ENCODE measurements around the gene AFTPH.
"Not testable (repeated sequence)": the region's sequence is repeated elsewhere in the genome, so short reads cannot be mapped to it uniquely, and the experiment has no call there.

AFTPH gene

DNA sequence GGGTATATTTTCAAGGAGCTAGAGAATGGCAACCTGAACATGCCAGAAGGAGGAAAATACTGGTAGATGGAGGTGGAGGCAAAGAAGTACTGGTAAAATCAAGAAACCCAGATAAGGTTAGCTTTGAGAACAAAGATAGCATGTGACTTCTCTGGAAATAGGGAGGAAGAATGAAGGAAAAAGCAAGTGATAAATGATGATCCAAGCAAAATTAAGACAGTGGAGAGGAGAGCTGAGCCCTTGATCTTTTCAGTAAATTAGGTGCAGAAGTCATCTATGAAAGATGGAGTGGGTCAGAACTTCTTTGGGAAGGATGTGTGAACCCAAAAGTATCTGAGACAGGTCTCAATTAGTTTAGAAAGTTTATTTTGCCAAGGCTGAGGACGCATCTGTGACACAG is 25.7 kb upstream of the AFTPH start:
- DNase-seq: no peak

DNA sequence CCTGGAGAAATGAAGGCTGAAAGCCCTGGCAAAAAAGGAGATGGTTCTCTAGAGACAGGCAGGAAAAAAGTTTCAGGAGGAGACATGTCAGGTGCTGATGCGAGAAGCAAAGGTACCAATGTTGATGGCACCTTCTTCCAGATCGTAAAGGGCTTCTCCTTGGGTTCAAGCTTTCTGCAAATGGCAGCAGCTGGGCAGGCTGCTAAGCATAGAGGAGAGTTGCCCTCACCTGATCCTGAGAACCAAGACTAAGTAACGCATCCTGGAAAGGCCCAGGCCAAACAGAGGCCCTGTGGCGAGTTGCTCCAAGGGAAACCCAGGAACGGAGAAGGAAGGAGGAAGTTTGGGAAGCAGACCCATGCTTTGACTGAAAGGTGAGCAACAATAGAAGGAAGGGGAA is 23.6 kb upstream of the AFTPH start:
- DNase-seq: no peak

DNA sequence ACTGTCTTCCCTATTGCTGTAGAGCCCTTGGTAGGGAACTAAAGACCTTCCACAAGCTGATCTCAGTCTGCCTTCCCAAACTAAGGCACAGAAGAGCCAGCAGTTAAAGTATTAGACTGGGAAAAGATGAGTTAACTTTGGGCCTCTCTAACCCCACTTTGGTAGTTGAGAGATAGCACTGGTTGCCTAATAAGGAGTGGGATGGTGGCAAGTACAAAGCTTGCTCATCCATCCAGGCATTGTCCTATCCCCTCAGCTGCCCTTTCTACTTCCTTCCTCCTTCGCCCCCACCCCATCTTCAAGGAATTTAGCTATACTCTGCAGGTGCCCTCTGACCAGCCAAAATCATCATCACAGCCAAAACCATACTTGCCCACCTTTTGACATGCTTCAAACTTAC is 22.2 kb upstream of the AFTPH start:
- no peak for DNase-seq

DNA sequence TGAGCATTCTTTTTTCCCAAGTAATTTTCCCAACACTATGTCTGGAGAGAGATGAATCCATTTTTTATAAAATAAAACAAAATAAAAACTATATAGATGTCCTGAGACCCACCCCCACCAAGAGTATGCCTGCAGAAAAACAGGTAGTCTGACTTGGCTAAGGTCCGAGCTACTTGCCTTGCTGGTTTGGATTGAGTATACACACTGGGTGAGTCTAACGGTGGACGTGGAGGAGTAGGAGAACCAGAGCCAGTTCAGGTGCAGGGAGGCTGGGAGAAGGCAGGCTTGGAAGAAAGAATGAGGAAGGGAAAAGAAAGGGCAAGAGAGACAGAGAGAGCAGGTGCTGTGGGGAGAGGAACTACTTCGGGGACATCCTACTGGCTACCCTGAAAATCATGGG is 21.3 kb upstream of the AFTPH start:
- DNase-seq: no peak

DNA sequence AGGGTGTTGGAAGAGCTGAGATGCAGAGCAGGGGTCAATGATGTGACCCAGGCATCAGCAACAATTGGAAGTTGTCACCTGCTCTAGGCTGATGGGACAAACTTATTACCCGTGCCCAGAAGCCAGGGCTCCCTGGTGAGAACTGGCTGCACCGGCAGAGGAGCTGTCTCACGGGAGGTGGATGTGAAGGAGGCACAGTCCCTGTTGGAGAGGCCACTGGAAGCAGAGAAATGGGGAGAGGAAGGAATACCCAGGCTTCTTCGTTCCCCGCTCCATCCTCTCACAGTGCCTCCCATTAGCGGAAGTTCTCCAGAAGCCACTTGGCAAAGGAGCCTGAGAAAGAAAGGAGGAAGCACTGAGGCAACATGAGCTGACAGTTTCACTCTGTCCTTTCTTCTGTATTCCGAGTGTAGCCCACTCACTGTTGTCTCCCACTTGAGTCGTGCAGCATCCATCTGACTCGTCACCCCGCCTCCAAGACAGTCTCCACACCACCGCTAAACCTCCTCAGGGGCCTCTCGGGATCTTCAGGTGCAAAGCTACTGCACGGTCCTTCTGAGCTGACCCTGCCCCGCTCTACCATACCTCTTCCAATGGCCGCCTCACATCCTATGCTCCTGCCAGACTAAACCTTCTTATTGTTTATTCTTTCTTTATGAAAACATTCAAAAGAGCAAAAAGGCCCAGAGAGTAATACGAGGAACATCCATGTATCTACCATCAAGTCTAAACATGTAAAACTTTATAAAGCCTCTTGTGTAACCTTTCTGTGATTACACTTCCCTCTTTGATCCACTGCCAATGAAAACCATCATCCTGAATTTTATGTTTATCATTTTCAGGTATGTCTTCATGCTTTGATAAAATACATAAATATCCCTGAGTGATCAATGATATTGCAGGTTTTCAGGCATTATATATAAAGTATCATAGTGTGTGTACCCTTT is 19.1 kb upstream of the AFTPH start:
- no peak for DNase-seq

- no peak for DNase-seq
Observed at GRCh38 chr2:64506686-64507085, 17.4 kb upstream of the AFTPH start.

DNA sequence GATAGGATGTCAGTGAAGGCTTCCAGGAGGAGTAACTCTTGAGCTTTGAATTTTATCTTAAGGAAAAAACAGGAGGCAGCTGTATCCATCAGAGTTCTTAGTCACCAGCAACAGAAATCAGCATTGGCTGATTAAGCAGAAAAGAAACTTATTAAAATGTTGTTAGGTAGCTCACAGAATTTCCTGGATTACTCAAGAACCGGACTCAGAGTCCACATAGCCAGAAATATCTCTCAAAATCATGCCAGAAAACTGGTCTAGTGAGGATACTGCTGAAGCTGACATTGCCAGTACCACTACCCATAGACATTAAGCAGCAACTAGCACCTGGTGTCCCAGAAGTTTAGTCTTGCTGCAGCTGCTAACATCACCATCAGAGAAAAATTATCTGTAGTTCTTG is 10.1 kb upstream of the AFTPH start:
- no peak for DNase-seq

- no peak for DNase-seq
Observed at GRCh38 chr2:64515086-64515485, 9.0 kb upstream of the AFTPH start.

DNA sequence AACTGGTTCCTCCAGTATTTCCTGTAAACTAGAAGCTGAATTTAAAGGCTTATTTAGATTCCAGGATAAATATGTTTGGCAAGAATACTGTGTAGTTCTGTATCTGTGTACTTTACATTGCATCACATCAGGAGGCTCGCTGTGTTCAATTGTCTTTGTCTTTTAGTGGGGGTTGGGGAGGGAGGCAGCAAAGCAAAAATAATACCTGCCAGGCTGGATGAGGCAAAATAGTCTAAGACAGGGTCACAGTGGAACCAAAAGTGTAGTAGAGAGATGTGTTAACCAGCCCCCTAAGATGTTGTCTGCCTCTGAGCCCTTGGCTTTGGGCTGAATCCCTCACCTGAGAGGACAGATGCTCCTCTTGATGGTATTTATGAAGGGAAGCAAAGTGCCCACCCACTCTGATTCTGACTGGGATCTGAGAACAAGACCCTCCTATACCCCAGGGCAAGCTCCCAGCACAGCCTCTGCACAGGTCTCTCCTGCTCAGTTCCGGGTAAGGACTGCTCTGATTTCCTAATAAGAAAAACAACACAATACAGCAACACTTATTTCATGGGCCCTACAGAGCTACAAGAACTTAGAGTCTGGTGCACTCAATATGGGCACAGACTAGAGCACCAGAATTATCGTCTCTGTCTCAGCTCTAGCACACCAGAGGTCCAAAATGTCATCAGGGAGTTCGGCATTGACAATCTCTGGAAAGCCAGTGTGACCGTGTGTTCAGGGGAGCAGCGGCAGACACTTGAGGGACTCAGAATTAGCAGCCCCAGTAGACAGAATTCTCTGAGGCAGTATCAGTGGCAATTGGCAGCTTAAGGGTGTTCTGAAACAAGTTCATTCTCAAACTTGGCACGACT is 7.2 kb upstream of the AFTPH start:
- no peak for DNase-seq

- DNase-seq: no peak
Observed at GRCh38 chr2:64517511-64517884, 6.6 kb upstream of the AFTPH start.

DNA sequence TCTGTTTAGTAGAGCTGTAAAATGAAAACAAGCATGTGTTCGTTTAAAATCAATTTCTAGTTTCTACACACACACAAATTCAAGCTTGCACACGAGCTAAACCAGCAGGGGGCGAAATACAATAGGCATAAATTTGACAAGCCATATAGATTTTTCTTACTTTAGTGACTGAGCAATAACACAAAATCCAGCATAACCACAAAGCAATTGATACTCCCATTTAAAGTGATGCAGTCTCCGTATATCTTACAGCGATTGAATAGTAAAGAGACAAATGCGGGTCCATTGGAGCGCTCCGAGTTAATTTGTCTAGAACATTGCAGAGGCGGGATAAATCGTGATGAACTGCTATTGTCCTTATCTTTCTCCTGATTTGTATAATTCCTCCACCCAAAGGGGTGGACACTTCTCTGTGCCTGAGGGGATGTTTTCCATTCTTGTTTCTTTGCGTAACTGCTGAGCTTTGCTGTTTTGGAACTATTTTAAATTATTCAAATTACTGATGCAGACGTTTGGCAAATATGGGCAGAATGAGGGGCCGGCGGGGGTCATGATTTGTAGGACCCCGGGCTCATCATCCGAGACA is 1.2 kb upstream of the AFTPH start:
- DNase-seq: peak; percentile 48

DNA sequence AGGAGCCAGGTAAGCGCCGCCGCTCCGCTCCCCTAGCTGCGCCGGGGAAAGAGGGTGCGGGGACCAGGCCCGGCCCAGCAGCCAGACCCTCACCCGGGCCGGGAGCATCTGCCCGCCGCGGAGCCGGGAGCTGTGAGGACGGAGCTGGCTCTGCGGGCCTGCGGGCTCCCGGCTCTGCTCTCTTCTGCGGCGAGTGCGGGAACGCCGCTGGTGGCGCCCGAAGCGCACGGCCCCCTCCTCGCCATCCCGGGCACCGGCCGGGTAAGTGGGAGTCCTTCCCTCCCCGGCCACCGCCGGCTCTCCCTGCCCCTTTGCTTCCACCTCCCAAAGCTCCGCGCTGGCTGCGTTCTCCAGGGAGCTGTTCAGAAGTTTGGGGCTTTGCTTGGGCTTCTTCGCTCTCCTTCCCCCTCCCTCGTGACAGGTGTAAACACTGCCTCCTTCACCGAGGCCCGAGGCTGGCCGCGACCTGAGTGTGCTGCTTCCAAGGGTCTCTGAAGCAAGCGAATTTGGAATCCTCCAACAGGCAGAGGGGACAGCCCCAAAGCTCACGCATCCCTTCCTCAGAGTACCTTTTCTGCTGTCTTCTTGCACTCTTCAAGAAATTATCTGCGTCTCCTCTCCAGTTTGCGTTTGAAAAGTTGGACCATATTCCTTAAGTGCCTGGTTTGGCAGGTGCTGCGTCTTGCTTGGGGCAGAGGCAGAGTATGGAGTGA is 632 bp downstream of the AFTPH start:
- no peak for DNase-seq

DNA sequence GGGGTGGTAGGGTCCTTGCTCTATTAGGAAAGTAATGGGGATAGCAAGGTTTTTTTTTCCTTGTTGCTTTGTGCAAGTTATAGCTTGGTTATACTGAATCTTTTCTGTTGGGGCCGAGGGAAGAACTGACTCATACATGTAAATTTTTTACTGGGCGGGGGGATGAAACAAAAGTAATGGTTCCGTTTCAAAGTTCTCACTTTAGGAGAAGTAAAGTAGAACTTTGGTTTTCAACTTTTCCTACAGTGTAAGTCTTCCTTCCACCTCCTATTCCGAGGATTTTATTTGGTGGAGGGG is 1.1 kb downstream of the AFTPH start:
- no peak for DNase-seq

GRCh38 chr2:64526034-64526433 is 1.9 kb downstream of the AFTPH start:
- DNase-seq: no peak

DNA sequence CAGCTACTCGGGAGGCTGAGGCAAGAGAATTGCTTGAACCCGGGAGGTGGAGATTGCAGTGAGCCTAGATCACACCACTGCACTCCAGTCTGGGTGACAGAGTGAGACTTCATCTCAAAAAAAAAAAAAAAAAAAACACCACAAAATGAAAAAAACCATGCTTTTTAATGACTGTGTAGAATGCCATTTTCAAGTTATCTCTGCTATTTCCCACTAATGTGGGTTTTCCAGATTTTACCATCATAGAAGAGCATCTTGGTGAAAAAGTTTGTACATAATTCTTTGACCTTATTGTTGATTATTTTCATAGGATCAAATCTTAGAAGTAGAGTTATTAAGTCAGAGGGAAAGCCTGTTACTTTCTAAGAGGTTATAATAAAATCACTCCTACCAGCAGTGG is 6.8 kb downstream of the AFTPH start:
- DNase-seq: not testable (repeated sequence)

DNA sequence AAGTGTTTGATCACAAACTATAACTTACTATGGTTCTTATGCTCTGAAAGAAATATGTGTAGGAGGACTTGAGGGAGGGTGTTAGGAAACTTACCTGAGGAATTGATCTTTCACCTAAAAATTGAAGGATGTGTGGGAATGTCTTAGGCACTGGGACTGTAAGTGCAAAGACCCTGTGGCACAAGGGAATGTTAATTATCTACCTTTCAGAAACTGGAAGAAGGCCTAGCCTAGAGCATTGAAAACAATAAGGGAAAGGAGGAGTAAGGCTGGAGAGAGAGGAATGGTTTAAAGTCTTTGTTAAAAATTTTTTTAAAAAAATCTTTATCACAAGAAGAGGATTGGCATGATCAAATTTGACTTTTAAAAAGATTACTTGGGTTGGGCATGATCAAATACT is 7.9 kb downstream of the AFTPH start:
- no peak for DNase-seq

- no peak for DNase-seq
Observed at GRCh38 chr2:64533882-64534281, 9.8 kb downstream of the AFTPH start.

DNA sequence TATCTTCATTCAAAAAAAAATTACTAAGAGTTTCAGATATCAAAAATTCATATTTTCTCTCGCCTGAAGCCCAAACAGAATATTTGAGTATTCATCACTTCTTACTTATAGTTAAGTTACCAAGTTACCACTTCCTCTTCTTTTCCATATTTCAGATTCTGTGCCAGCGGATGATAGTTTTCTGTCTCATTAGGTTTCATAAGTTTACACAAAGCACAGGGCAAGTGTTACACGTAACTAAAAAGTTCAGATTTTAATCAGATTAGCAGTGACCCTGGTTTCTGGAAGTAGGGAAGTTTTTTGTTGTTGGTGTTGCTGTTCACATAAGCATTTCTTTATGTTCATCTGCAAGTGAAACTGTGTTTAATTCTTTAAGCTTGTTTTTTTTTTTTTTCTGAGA is 10.2 kb downstream of the AFTPH start:
- no peak for DNase-seq

GRCh38 chr2:64535024-64535423 is 10.9 kb downstream of the AFTPH start:
- DNase-seq: no peak

DNA sequence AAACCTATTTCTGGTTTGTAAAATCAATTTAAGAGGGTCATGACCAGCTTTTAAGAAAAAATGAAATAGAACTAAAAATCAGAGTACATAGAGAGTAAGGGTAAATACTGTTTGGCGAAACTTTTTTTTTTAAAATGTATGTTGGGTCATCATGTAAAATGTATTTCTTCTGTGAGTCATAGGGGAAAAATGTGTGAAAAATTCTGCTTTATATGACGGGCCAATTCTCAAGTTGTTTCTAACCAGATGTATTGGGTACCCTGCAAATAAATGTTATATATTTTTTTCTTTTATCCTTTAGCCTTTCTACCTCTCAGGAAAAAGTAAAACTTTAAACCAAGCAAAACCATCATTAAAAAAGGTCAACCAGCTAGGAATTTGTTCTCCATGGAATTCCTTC is 13.9 kb downstream of the AFTPH start:
- no peak for DNase-seq

- no peak for DNase-seq
Observed at GRCh38 chr2:64538764-64539433, 14.8 kb downstream of the AFTPH start.

DNA sequence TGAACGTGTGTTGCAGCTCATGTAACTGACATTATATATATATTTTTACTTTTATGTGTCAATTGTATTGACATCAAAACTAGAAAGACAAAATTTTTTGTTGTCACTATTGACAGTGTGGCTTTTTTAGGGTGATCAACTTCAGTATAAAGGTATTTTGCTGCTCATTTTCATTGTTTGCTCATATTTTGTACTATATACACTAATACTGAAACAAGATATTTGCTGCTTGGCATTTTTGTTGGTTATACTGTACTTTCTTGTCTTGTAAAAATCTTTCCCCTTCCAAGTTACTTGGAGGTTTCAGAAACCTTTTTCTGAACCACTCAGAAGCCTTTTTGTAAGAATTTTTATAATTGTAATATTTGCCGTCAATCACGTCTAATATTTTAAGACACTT is 16.5 kb downstream of the AFTPH start:
- DNase-seq: no peak

GRCh38 chr2:64541547-64541946 is 17.4 kb downstream of the AFTPH start:
- no peak for DNase-seq
